Measurements from ENCODE around the gene GSG1L2. TPM values are rescaled to one million over a fixed set of nuclear protein-coding genes. Genes with fewer than 3 reads are reported as not detected.

GSG1L2 gene
- polyA plus RNA-seq, 3 donors = not detected

DNA sequence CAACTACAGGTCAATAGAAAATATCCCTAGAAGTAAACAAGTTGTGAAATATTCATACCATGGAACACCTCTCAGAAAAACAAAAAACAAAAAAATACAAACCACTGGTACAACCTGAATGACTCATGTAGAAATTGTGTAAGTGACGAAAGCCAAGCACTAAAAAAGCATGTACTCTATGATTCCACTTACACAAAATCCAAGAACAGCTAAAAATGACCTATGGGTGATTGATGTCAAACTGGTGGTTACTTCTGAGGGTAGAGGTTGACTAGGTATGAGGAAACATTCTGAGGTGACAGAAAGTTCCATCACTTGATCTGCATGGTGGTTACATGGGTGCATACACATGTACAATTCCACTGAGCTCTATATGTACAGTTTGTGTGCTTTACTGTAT lies 61.6 kb downstream of the GSG1L2 start:
- no peak for DNase-seq (ENCODE audit: extremely low read depth in 1 of 11, low read depth in 9 of 11, low spot score in 4 of 11)

DNA sequence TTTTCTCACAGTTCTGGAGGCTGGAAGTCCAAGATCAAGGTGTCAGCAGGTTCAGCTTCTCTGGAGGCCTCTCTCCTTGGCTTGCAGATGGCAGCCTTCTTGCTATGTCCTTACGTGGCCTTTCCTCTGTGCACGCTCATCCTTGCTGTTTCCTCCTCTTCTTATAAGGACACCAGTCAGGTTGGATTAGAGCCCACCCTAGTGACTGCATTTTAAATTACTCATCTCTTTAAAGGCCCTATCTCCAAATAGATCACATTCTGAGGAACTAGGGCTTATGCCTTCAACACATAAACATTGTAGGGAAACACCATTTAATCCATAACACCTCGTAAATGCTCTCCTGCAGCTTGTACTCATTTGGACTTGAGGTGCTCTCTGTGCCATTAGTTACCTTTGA lies 66.8 kb downstream of the GSG1L2 start:
- no peak for DNase-seq (ENCODE audit: extremely low read depth in 1 of 11, low read depth in 9 of 11, low spot score in 4 of 11)

Other genes with a start within 250 kb of the GSG1L2 start
- gene STX8, start 246.3 kb downstream of the GSG1L2 start, polyA plus RNA-seq (ENCODE audit: insufficient read length in 3 of 3) = 10 to 100 TPM; 60.0 to 68.1 (median 65.0) TPM
- 1 to 10 TPM; 2.7 to 3.4 (median 3.0) TPM for gene CFAP52, start 245.4 kb downstream of the GSG1L2 start, polyA plus RNA-seq (ENCODE audit: insufficient read length in 3 of 3)
- 1 to 10 TPM; 6.7 to 8.7 (median 7.1) TPM for gene USP43, start 176.6 kb downstream of the GSG1L2 start, polyA plus RNA-seq (ENCODE audit: insufficient read length in 3 of 3)
- gene DHRS7C, start 30.5 kb downstream of the GSG1L2 start, polyA plus RNA-seq (ENCODE audit: insufficient read length in 3 of 3) = not detected
- under 1 TPM in 1 of 3 donors, not detected in 2; 0.06 TPM for gene GLP2R, start 3.8 kb upstream of the GSG1L2 start, polyA plus RNA-seq (ENCODE audit: insufficient read length in 3 of 3)
- gene RCVRN, start 83.2 kb upstream of the GSG1L2 start, polyA plus RNA-seq (ENCODE audit: insufficient read length in 3 of 3) = under 1 TPM; 0.08 to 0.13 (median 0.09) TPM